K562 (cell line): ENCODE data around the gene PPP4R3A. TPM values are rescaled to one million over a fixed set of nuclear protein-coding genes. Genes with fewer than 3 reads are reported as not detected.
A peak's percentile ranks its signal among the peaks of the same experiment; 100 is the strongest.

Experiments
- ARHGAP35 ChIP-seq: fragments of 450-650 bp; IDR thresholded peaks from 2 replicates; pipeline ENCODE4 v1.6.1; 2018; ENCODE audit not compliant: partially characterized antibody
- ATF2 ChIP-seq: sonication (generic); formaldehyde crosslinking; IDR thresholded peaks from 2 replicates; pipeline ENCODE4 v1.8.1; 2022; ENCODE audit warnings: missing genetic modification reagents
- BRF1 ChIP-seq: IDR thresholded peaks from 3 replicates; pipeline ENCODE4 v1.6.1; 2011; ENCODE audit warnings: borderline replicate concordance, mild to moderate bottlenecking; ENCODE audit not compliant: insufficient read length; ENCODE audit errors: extremely low read depth
- CCAR2 ChIP-seq: fragments of 200-400 bp; formaldehyde crosslinking; IDR thresholded peaks from 2 replicates; pipeline ENCODE4 v1.6.1; 2017; ENCODE audit warnings: mild to moderate bottlenecking, low read depth, low read length
- CGGBP1 ChIP-seq: fragments of 250-450 bp; sonication (Bioruptor Pico); IDR thresholded peaks from 2 replicates; pipeline ENCODE4 v1.9.0; 2021; ENCODE audit warnings: mild to moderate bottlenecking
- DDX20 ChIP-seq: fragments of 450-650 bp; IDR thresholded peaks from 2 replicates; pipeline ENCODE4 v1.6.1; 2016; ENCODE audit warnings: missing genetic modification characterization, low read depth, mild to moderate bottlenecking, missing compliant biosample characterization, moderate library complexity
- FOXA1 ChIP-seq: fragments of 450-650 bp; IDR thresholded peaks from 2 replicates; pipeline ENCODE4 v1.6.1; 2016; ENCODE audit warnings: mild to moderate bottlenecking, borderline replicate concordance
- HMBOX1 ChIP-seq: sonication (generic); IDR thresholded peaks from 2 replicates; pipeline ENCODE4 v1.6.1; 2016
- KAT8 ChIP-seq: fragments of 450-650 bp; IDR thresholded peaks from 2 replicates; pipeline ENCODE4 v1.6.1; 2016; ENCODE audit warnings: low read depth, mild to moderate bottlenecking
- KDM1A ChIP-seq, 2 experiments: fragments of 450-650 bp; IDR thresholded peaks; 2 replicates each; pipeline ENCODE4 v1.6.1; 2016; ENCODE audit warnings: mild to moderate bottlenecking in 2 of 2
- NFIX ChIP-seq: fragments of 250-450 bp; sonication (Bioruptor Pico); IDR thresholded peaks from 2 replicates; pipeline ENCODE4 v1.4.0; 2020; ENCODE audit warnings: low read depth, mild to moderate bottlenecking, moderate library complexity
- PHTF2 ChIP-seq: fragments of 250-450 bp; sonication (Bioruptor Pico); IDR thresholded peaks from 2 replicates; pipeline ENCODE4 v1.5.0; 2021; ENCODE audit warnings: mild to moderate bottlenecking
- POLR2A ChIP-seq: fragments of 450-650 bp; conservative IDR thresholded peaks from 2 replicates; pipeline ENCODE4 v1.6.1; 2016
- TFAP4 ChIP-seq: sonication (generic); formaldehyde crosslinking; IDR thresholded peaks from 2 replicates; pipeline ENCODE4 v1.8.0; 2022; ENCODE audit warnings: missing genetic modification reagents, mild to moderate bottlenecking, moderate library complexity, borderline replicate concordance
- THAP7 ChIP-seq: fragments of 250-450 bp; sonication (Bioruptor Pico); IDR thresholded peaks from 2 replicates; pipeline ENCODE4 v1.5.0; 2021
- UBTF ChIP-seq, 2 experiments: IDR thresholded peaks; 2 replicates each; pipeline ENCODE4 v1.6.1; 2012; ENCODE audit warnings: improper control_type of control experiment in 2 of 2, low read depth in 2 of 2, low read length in 2 of 2, borderline replicate concordance in 1 of 2
- ZNF217 ChIP-seq: sonication (generic); formaldehyde crosslinking; IDR thresholded peaks from 2 replicates; pipeline ENCODE4 v1.8.0; 2022; ENCODE audit warnings: mild to moderate bottlenecking, missing genetic modification reagents
- ZNF79 ChIP-seq: fragments of 250-450 bp; sonication (Bioruptor Pico); IDR thresholded peaks from 2 replicates; pipeline ENCODE4 v1.4.0; 2020; ENCODE audit warnings: low read depth, mild to moderate bottlenecking, moderate library complexity
- polyA plus RNA-seq, 8 experiments: library from polyadenylated mRNA; depleted of rRNA in 4 of 8; stranded (reverse) in 5 of 8; unstranded in 3 of 8; fragments of >200 nt; fragmentation: Nextera tagmentation in 2 of 8; fragmentation: Illumina TruSeq in 1 of 8; extraction: Ambion mirVana in 2 of 8; extraction: Trizol in 1 of 8; gene quantifications; 2 replicates each; pipeline versions ENCODE4 v1.2.1 to v1.2.3, GENCODE V29; 2011 to 2014; ENCODE audit warnings: inconsistent platforms in 1 of 8, missing spikeins in 1 of 8
- total RNA-seq, 7 experiments: library from RNA; depleted of rRNA in 6 of 7; stranded (reverse); fragments of >200 nt in 6 of 7; fragmentation: Illumina TruSeq in 2 of 7; extraction: Trizol in 2 of 7; gene quantifications; 2 replicates each; pipeline versions ENCODE4 v1.2.1 to v1.2.3, GENCODE V29; 2011 to 2021; ENCODE audit warnings: low replicate concordance in 1 of 7

PPP4R3A gene
- total and polyA plus RNA-seq, 9 of the 15 experiments (the other 6 are each of a cell fraction or from before 2014, with no cell fraction given), result 9.5 to 54.9 (median 44.9) TPM

GRCh38 chr14:91510171-91511042 lies at the start of gene PPP4R3A (continued):
- TF ChIP-seq DDX20 (tag), result no peak
- TF ChIP-seq CGGBP1 (CRISPR knock-in tag), result no peak
- no peak for TF ChIP-seq PHTF2
- TF ChIP-seq FOXA1, result no peak
- no peak for TF ChIP-seq KDM1A (IDR thresholded peaks at IDR 0.05)
- peak in 1 of 2 experiments; percentile 57; a peak in 2 of 4 replicates for TF ChIP-seq UBTF (IDR thresholded peaks at IDR 0.05; ENCODE audit: borderline replicate concordance in 1 of 2, low read depth in 2 of 2, low read length in 2 of 2)
- no peak for TF ChIP-seq CCAR2
- TF ChIP-seq HMBOX1, result no peak
- no peak for TF ChIP-seq ARHGAP35
- no peak for TF ChIP-seq ZNF79 (CRISPR knock-in tag)
- 0 out of 2 replicates have a peak, but pooled peaks have one; percentile 52 for TF ChIP-seq THAP7 (CRISPR knock-in tag)
- no peak for TF ChIP-seq ZNF217
- TF ChIP-seq KAT8, result no peak
- TF ChIP-seq NFIX, result no peak
- peak; percentile 90 for TF ChIP-seq POLR2A
- no peak for TF ChIP-seq ATF2 (CRISPR knock-in tag)
- peak; percentile 86 for TF ChIP-seq TFAP4
- no peak for TF ChIP-seq BRF1
